Measurements from ENCODE around the gene ANKRD1.

Gene ANKRD1

DNA sequence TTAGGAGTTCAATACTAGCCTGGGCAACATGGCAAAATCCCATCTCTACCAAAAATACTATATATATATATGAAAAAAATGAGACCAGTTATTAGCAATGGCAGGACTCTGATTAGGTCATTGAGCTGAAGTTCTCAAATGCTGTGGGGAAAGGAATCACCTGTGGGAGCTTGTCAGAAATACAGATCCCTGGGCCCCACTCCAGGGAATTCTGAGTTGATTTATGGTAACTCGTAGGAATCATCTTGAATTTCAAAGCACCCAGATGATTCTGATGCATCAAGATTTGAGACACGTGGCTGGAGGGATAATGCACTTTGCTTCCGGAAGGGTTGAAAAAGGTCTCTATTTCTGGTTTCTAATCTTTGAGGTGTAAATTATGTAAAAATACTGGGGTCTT, 1.0 kb upstream of the ANKRD1 start:
- no peak for DNase-seq
- Mint-ChIP-seq H3K27ac (no peak overlapping the region), H3K27me3 (peaks cover 11% of the 10 kb centered on the region), H3K4me1 (no peaks in the 10 kb centered on the region), H3K4me3 (no peak overlapping the region), H3K9me3 (no peaks in the 10 kb centered on the region)
- no peak for ATAC-seq

DNA sequence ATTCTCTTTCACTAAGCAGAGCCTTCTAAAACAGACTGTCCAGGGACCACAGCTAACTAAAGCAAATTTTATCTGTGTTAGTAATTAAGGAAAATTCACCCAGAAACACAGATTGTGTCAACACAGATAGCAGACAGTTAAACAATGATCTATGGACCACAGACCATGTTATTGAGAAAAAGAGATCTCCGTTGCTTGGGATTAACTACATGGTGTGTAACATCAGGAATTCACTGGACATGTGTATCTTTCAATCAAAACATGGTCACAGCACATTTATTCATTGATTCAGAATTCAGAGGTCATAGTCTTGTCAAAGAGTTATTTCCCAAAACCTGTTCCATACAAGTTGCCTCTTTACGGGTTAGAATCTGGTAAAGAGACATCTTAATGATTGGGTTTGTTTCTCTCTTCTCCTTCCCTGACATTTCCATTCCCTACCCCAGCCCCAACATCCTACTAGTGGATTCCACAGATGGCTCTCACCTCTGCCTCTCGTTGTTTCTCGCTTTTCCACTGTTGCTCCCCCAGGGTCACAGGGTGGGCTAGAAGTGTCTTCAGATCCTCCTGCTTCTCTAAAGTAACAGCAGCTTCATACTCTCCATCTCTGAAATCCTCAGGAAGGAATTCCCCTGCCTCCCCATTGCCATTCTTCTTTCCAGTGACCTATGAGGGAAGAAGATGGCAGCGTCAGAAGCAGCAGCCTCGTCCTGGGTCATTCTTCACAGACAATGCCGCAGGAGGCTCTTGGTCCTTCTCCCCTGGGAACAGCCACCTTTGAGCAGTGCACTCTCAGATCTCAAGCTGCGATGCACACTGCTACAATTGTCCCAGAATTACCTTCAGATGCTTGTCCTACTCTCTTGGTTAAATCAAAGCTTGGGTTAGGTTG, 958 bp downstream of the ANKRD1 start:
- Mint-ChIP-seq H3K4me1 (no peaks in the 10 kb centered on the region), H3K9me3 (no peaks in the 10 kb centered on the region), H3K4me3 (no peak overlapping the region), H3K27me3 (peaks cover 23% of the 10 kb centered on the region), H3K27ac (no peak overlapping the region)
- no peak for ATAC-seq
- no peak for DNase-seq

DNA sequence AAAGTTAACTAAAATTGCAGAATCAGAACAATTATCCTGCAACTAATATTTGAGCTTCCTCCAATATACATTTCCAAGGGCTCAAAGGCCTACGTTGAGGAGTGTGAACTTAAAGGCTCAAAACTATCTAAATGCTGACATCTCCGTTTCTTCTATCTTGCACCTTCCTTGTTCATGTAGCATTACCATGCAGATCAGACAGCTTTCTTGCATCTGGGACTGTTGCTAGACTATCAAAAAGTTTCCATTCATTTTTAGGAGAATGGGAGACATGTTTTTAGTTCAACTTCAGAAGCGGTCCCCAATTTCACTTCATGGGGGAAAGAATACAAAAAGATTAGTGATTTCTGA, 2.9 kb downstream of the ANKRD1 start:
- H3K27me3 Mint-ChIP-seq, result peaks cover 15% of the 10 kb centered on the region
- DNase-seq (no peak), ATAC-seq (no peak)
- H3K27ac Mint-ChIP-seq, result no peak overlapping the region
- no peak overlapping the region for H3K4me3 Mint-ChIP-seq
- H3K9me3 Mint-ChIP-seq, result no peaks in the 10 kb centered on the region
- H3K4me1 Mint-ChIP-seq, result no peaks in the 10 kb centered on the region

DNA sequence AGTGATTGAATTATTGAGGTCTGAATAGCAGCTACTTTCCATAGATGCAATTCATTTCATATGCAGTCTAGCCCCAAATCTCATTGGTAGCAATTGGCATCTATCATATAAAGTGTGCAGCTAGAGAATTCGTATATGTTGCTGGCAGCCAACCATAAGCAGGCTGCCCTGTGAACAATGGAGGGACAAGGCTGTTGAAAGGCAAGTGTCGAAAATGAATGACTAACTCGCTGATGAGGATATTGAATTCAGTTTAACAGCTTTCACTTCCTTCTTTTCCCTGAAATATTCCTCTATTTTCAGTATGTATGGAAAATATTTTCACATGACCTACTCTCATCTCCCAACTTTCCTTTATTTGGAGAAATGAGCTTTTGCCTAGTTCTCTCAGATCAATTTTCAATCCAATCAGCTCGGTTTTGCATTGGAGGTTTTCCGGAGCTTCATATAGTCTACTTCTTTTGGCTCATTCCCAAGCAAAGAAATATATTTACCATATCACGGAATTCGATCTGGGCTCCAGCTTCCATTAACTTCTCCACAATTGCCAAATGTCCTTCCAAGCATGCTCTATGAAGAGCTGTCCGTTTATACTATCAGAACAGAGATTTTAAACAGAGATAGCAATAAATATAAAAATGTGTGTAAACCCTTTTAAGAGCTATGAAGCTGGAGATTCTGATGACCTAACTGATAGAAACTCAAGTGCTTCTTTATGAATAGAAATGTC, 3.5 kb downstream of the ANKRD1 start:
- no peak for ATAC-seq
- Mint-ChIP-seq H3K4me3 (no peak overlapping the region), H3K9me3 (no peaks in the 10 kb centered on the region), H3K27me3 (peaks cover 14% of the 10 kb centered on the region), H3K4me1 (no peaks in the 10 kb centered on the region), H3K27ac (no peak overlapping the region)
- no peak for DNase-seq

DNA sequence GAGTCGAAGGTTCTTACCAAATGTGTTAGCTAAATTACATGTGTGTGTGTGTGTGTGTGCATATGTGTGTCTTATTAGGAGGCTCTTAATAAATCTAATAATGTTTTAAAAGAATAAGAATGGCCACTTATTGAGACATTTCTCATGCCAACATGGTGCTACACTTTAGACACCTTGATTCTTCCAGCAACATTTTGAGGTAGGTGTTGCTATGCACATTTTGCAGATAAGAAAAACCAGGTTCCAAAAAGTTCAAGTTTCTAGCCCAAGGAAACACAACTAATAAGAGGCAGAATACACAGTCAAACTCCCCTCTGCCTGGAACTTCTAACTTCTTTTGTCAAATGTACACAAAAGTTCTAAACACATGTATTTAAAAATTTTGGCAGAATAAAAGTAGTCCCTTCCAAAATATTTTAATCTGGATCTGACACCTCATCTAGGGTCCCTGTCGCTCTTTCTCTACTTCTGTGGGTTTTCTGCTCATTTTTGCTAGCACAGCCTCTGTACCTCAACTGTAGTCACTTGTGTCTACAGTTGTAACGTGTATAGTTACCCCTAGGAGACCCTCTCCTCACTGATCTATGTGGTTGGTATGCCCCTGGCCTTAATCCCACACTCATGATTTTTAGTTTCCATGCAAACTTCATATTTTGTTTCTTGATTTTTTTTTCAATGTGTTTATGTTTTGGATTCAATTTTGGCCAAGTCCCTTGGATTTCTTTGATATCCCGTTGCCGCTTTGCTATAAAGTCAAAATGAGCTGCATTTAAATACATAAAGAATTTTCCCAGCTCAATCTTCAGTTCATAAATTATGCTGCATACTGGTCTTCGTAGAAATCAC, 4.3 kb downstream of the ANKRD1 start:
- Mint-ChIP-seq H3K27me3 (peaks cover 14% of the 10 kb centered on the region), H3K4me1 (peaks cover 2% of the 10 kb centered on the region), H3K4me3 (no peak overlapping the region), H3K27ac (no peak overlapping the region), H3K9me3 (no peaks in the 10 kb centered on the region)
- ATAC-seq (no peak), DNase-seq (no peak)

DNA sequence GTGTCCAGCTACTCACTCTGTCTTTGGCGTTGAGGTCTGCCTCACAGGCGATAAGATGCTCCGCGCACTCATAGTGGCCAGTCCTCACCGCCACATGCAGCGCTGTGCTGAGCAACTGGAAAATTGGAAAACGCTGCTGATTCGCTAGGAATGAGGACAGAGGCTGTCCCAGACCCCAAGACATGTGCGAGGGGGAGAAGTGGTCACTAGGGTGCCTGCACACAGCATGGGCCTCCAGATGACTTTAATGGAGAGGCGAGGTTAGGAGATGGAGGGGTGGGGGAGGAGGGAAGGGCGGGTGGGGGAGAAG, 5.2 kb downstream of the ANKRD1 start:
- Mint-ChIP-seq H3K4me3 (no peak overlapping the region), H3K9me3 (no peaks in the 10 kb centered on the region), H3K27me3 (peaks cover 14% of the 10 kb centered on the region), H3K4me1 (peaks cover 4% of the 10 kb centered on the region), H3K27ac (no peak overlapping the region)
- no peak for ATAC-seq
- no peak for DNase-seq

DNA sequence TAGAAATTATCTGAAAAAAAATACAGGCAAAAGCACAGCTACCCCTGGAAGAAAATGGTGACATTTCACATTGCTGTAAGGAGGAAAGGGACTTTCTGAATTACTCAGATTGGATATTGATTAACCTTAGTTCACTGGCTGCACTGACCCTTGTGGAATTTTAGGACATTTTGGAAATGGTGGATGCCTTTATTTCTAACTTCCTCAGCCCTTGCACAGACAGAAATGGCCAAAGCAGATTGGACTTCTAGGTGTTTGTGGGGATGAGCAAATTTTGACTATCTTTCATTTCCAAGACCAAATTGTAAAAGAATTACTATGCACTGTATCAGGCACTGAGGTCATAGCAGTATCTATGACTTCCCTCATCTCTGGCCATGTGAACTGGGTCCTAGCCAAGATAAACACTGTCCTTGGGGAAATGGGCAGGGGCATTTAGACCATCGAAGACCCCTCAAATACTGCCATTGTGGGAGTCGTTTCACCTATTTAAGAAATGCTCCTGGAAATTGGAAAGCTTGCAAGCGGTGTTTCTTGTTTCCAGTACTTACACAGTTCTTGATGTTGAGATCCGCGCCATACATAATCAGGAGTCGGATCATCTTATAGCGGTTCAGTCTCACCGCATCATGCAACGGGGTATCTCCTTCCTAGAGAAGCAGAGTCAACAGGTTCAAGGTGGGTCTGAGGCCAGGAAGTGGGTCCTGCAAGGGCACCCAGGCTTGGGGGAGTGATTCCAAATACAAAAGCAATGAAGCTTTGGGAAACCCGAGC, 5.7 kb downstream of the ANKRD1 start:
- H3K4me3 Mint-ChIP-seq, result no peak overlapping the region
- peaks cover 4% of the 10 kb centered on the region for H3K4me1 Mint-ChIP-seq
- DNase-seq (no peak), ATAC-seq (no peak)
- peaks cover 14% of the 10 kb centered on the region for H3K27me3 Mint-ChIP-seq
- no peak overlapping the region for H3K27ac Mint-ChIP-seq
- no peaks in the 10 kb centered on the region for H3K9me3 Mint-ChIP-seq

DNA sequence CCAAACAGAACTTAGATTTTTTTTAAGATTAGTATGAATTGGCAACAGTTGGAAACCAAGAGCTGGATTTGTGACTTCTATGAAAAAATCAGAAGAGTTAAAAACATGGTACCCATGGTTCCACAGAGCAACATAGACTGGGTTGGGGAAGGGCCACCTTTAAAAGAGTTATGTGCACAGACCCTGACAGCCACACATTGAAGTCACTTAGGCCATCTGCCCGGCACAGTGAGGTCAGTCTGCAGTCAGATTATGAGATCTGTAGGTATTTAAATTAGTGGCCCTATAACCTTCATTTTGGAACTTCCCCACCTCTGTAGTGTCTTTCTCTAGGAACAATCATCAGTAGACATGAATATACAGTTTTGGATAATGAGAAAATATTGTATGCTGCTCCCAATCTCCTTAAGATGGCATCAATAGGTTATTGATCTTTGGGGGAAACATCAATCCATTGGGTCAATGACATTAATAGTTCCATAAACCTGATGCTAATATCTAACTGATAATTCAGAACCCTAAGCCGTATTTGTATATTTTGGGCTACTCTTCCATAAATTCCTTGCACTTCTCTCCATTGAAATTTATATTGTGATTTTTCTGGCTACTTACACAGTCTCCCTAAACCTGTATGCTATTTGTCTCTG, 7.0 kb downstream of the ANKRD1 start:
- DNase-seq, result no peak
- Mint-ChIP-seq H3K4me1 (peaks cover 4% of the 10 kb centered on the region), H3K27me3 (peaks cover 14% of the 10 kb centered on the region), H3K9me3 (no peaks in the 10 kb centered on the region), H3K27ac (no peak overlapping the region), H3K4me3 (no peak overlapping the region)
- no peak for ATAC-seq

DNA sequence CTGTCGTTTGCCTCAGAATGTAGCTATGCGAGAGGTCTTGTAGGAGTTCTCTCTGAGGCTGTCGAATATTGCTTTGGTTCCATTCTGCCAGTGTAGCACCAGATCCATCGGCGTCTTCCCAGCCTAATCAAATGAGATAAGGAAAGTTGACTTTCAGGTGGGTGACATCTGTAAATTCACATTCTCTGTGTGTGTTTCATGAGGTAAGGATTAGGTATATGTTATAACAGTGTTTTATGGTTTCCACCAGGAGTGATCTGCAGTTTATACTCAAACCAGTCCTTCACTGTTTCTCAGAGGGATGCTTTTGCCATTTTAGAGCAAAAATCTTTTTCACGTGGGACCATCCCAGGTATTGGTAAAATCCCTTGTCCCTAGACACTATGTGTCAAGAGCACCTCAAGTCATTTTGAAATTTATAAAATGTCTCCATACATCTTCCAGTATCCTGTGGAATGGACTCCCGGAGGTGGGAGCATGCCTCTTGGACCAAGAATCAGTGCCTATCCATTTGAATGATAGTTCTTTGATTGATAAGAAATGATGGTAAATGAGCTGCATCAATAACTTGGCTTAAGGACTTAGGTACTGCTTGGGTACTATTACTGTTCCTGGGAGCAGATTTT, 7.9 kb downstream of the ANKRD1 start:
- Mint-ChIP-seq H3K27me3 (peaks cover 14% of the 10 kb centered on the region), H3K4me1 (peaks cover 4% of the 10 kb centered on the region), H3K27ac (no peak overlapping the region), H3K9me3 (no peaks in the 10 kb centered on the region), H3K4me3 (no peak overlapping the region)
- DNase-seq, result no peak
- no peak for ATAC-seq

DNA sequence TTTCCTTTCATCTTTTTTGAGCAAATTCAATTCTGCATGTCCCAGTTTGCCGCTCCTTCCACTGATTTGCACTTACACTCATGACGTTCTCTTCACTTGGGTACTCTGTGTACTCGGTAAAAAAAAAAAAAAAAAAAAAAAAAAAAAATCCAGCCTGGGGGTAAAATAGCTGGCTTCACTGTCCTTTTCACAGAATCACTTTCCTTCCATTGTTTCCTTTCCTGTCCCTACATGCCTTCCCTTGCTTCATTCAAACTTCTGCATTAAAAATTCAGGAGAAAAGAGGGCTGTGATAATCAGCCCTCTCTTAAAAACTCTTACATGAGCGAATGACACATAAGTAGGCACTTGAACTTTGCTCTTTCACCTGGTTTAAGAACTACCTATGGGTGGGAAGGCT, 8.7 kb downstream of the ANKRD1 start:
- H3K27ac Mint-ChIP-seq, result no peak overlapping the region

DNA sequence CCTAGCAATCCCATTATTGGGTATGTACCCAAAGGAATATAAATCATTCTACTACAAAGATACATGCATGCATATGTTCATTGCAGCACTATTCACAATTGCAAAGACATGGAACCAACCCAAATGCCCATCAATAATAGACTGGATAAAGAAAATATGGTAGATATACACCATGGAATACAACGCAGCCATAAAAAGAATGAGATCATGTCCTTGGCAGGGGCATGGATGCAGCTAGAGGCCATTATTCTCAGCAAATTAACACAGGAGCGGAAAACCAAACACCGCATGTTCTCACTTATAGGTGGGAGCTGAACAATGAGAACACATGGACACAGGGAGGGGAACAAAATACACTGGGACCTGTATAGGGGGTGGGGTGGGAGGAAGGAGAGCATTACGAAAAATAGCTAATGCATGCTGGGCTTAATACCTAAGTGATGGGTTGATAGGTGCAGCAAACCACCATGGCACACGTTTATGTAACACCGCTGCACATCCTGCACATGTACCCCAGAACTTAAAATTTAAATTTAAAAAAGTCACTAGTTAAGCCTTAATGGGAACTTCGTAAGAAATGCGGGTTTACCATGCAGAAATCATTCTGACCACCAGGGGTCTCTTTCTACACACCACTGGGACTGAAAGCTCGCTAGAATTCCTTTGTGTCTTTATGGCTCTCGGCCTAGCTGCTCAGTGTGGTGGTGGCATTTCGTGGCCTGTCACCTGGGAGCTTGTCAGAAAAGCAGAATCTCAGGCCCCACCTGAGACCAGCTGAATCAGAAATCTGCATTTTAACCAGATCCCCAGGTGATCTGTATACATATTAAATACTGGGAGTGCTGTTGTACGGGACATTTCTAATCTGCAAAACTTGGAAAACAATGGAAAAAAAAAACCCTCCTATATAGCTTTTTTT, 9.5 kb downstream of the ANKRD1 start:
- peak; percentile 51 to 53 for DNase-seq
- H3K27me3 Mint-ChIP-seq, result peaks cover 7% of the 10 kb centered on the region
- peak; percentile 78 for ATAC-seq
- H3K9me3 Mint-ChIP-seq, result no peaks in the 10 kb centered on the region
- H3K27ac Mint-ChIP-seq, result no peak overlapping the region
- no peak overlapping the region for H3K4me3 Mint-ChIP-seq
- peaks cover 8% of the 10 kb centered on the region for H3K4me1 Mint-ChIP-seq

More for the DNA sequence above, 8.7 kb downstream of the ANKRD1 start:
- Mint-ChIP-seq H3K9me3 (no peaks in the 10 kb centered on the region), H3K27me3 (peaks cover 14% of the 10 kb centered on the region), H3K4me1 (peaks cover 4% of the 10 kb centered on the region), H3K4me3 (no peak overlapping the region)
- no peak for DNase-seq
- no peak for ATAC-seq

DNA sequence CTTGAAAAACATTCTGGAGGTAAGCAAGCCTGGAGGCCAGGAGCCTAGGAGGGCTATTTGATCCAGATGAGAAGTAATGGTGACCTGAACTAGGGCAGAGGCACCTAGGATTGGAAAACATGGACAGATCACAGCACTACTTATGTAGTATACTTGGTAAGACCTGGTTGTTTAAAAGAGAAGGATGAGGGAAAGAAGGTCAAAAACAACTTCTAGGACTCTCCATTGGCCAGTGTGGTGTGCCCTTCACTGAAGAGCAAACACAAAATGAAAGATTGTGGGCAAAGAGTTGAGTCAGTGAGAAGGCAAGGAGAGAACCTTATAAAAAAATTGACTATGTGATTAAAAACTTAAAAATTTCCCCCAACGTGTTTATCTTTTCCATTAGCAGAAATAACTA, 14.3 kb downstream of the ANKRD1 start:
- H3K9me3 Mint-ChIP-seq, result peaks cover 0 to 4% of the 10 kb centered on the region in 2 donors
- H3K4me3 Mint-ChIP-seq, result no peak overlapping the region
- DNase-seq (peak in 1 of 2 donors; percentile 11), ATAC-seq (peak; percentile 76)
- no peaks in the 10 kb centered on the region for H3K27me3 Mint-ChIP-seq
- H3K4me1 Mint-ChIP-seq, result peaks cover 18% of the 10 kb centered on the region
- no peak overlapping the region for H3K27ac Mint-ChIP-seq

DNA sequence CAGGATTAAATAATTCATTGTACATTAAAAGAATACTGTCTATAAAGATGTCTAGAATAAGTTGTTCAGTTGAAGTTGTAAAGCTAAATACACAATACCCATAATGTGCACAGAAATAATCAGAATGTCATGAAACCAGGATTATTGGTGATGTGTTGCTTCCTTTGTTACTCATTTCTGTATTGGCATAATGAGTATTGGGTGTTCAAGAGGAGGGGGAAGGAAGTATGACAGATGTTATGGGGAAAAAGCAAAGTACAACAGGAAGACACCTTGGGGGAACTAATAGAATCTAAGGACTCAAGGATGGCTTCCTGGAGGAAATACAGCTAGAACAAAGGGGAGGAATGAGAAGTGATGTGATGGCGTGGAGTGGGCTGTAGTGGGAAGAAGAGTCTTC, 15.0 kb downstream of the ANKRD1 start:
- peak overlapping the region in 1 of 2 donors; percentile 74 for H3K27ac Mint-ChIP-seq
- H3K4me1 Mint-ChIP-seq, result peaks cover 17% of the 10 kb centered on the region
- peak overlapping the region in 1 of 2 donors; percentile 52 for H3K4me3 Mint-ChIP-seq
- ATAC-seq (peak; percentile 84), DNase-seq (no peak)
- H3K9me3 Mint-ChIP-seq, result peaks cover 0 to 4% of the 10 kb centered on the region in 2 donors
- H3K27me3 Mint-ChIP-seq, result no peaks in the 10 kb centered on the region

All from stimulated activated naive CD8-positive, alpha-beta T cell treated with anti-CD3 and anti-CD28 coated beads, Interleukin-15, amount 100 ng/mL, for 72 hours (primary cell).